Common myeloid progenitor, CD34-positive (primary cell): ENCODE data around the gene MCM8.

Experiments
- CTCF ChIA-PET: fragments of 350-600 bp; sonication (Branson Sonifier 250); formaldehyde crosslinking; loops from one replicate; lab custom pipeline; 2021; ENCODE audit warnings: antibody characterized with exemption; lab: Charles Lee
- POLR2A ChIA-PET: fragments of 350-600 bp; sonication (Branson Sonifier 250); formaldehyde crosslinking; loops from one replicate; lab custom pipeline; 2021; ENCODE audit warnings: antibody characterized with exemption; lab: Charles Lee
- DNase-seq, 3 donors: peaks; one replicate each; pipeline versions ENCODE4 v3.0.0 to v3.0.0-alpha.2; 2013
- H3K27ac ChIP-seq, 2 experiments: 1 replicate in 1 of 2; 2 replicates in 1 of 2; pipeline ENCODE4 v1.7.0; 2013; ENCODE audit warnings: inconsistent platforms in 2 of 2, low read length in 2 of 2, mild to moderate bottlenecking in 2 of 2, low read depth in 1 of 2, moderate library complexity in 1 of 2; ENCODE audit not compliant: severe bottlenecking in 2 of 2, insufficient read depth in 1 of 2, poor library complexity in 1 of 2
- H3K27me3 ChIP-seq, 5 experiments: replicated peaks in 2 of 5; 1 replicate in 3 of 5; 2 replicates in 2 of 5; pipeline versions ENCODE4 v1.6.1 to v1.7.0; 2013; ENCODE audit warnings: low read length in 4 of 5, mild to moderate bottlenecking in 2 of 5, moderate library complexity in 2 of 5, inconsistent platforms in 1 of 5; ENCODE audit not compliant: insufficient read depth in 5 of 5, control insufficient read depth in 4 of 5
- H3K36me3 ChIP-seq, 4 experiments: 1 replicate in 2 of 4; 2 replicates in 2 of 4; pipeline versions ENCODE4 v1.6.1 to v1.7.0; 2013; ENCODE audit warnings: low read length in 3 of 4, control low read depth in 1 of 4, mild to moderate bottlenecking in 1 of 4; ENCODE audit not compliant: control insufficient read depth in 4 of 4, insufficient read depth in 4 of 4
- H3K4me1 ChIP-seq, 4 experiments: 1 replicate in 3 of 4; 2 replicates in 1 of 4; pipeline versions ENCODE4 v1.6.1 to v1.7.1; 2013; ENCODE audit warnings: low read length in 3 of 4, mild to moderate bottlenecking in 3 of 4, control low read depth in 1 of 4, inconsistent platforms in 1 of 4, moderate library complexity in 1 of 4; ENCODE audit not compliant: control insufficient read depth in 4 of 4, insufficient read depth in 4 of 4; ENCODE audit errors: control extremely low read depth in 1 of 4
- H3K4me3 ChIP-seq, 7 experiments: 1 replicate in 4 of 7; 2 replicates in 3 of 7; pipeline versions ENCODE4 v1.5.1 to v1.7.0; 2013; ENCODE audit warnings: mild to moderate bottlenecking in 7 of 7, low read length in 6 of 7, moderate library complexity in 6 of 7, inconsistent platforms in 2 of 7, low read depth in 2 of 7, control low read depth in 1 of 7; ENCODE audit not compliant: insufficient read depth in 4 of 7, control insufficient read depth in 1 of 7; ENCODE audit errors: extremely low read depth in 1 of 7
- H3K9me3 ChIP-seq, 5 experiments: 1 replicate in 4 of 5; 2 replicates in 1 of 5; pipeline versions ENCODE4 v1.6.1 to v1.7.1; 2013; ENCODE audit warnings: low read length in 4 of 5, mild to moderate bottlenecking in 2 of 5, inconsistent platforms in 1 of 5, low read depth in 1 of 5, moderate library complexity in 1 of 5; ENCODE audit not compliant: control insufficient read depth in 4 of 5, insufficient read depth in 2 of 5; ENCODE audit errors: control extremely low read depth in 1 of 5
- WGBS: methylation state at CpG from one replicate; pipeline ENCODE4 v1.1.5; 2013; ENCODE audit not compliant: insufficient coverage; 5-methylcytosine and 5-hydroxymethylcytosine counted together

Gene MCM8

DNA sequence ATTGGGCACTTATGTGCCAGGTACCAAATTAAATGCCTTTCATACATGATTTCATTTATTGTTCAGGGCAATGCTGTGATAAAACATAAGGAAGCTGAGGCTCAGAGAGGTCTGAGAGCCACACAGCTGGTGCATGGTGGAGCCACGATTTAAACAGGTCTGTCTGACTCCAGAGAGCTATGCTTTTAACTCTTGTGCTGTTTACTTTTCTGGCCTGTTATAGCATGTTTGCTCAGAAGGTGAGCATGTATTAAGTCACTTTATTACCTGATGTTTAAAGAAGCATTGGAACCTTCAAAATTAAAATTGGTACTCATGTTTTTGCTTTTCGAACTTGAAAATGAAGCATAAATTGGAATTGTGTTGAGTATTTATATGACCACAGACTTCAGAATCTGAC is 26.8 kb downstream of the MCM8 start:
- H3K4me1 ChIP-seq: no peaks in the 10 kb centered on the region
- no peak for DNase-seq
- 93% methylated on average over 2 of the region's 2 CpGs for WGBS
- H3K27me3 ChIP-seq: no peaks in the 10 kb centered on the region
- POLR2A ChIA-PET: no interaction called here
- H3K9me3 ChIP-seq: no peaks in the 10 kb centered on the region
- H3K27ac ChIP-seq: no peak overlapping the region
- CTCF ChIA-PET: interaction anchor here (1.1 to 2.4 kb wide), 6 partner anchors 10 to 31 kb away, joined by 3 to 9 read pairs (median 4); no protein-coding TSS in a partner anchor
- H3K36me3 ChIP-seq: peaks cover 9 to 52% (median 16%) of the 10 kb centered on the region in 4 experiments
- H3K4me3 ChIP-seq: no peak overlapping the region

DNA sequence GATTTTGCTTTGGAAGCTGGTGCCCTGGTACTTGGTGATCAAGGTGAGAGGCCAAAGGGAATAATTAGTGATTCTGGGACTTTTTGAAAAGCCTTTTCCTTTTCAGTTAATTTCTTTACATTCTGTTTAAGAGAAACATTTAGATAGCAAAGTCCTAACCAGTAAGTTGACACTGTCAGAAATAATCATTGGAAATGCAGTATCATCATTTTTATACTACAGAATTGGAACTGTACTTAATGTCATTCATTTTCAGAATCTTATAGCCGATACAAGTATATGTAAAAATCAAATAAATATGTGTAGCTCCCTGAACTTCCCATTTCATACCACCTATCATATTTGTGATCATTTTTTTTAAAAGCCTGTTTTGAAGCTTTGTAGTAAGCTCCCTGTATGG is 27.5 kb downstream of the MCM8 start:
- no peaks in the 10 kb centered on the region for H3K4me1 ChIP-seq
- no peak for DNase-seq
- H3K27me3 ChIP-seq: no peaks in the 10 kb centered on the region
- H3K27ac ChIP-seq: no peak overlapping the region
- no CpG with 5 or more reads among the region's 1 CpG for WGBS
- CTCF ChIA-PET: interaction anchor here (0.9 to 2.4 kb wide), 7 partner anchors 9 to 33 kb away, joined by 3 to 9 read pairs (median 4); no protein-coding TSS in a partner anchor
- POLR2A ChIA-PET: no interaction called here
- H3K9me3 ChIP-seq: no peaks in the 10 kb centered on the region
- H3K36me3 ChIP-seq: peaks cover 10 to 49% (median 16%) of the 10 kb centered on the region in 4 experiments
- H3K4me3 ChIP-seq: no peak overlapping the region

DNA sequence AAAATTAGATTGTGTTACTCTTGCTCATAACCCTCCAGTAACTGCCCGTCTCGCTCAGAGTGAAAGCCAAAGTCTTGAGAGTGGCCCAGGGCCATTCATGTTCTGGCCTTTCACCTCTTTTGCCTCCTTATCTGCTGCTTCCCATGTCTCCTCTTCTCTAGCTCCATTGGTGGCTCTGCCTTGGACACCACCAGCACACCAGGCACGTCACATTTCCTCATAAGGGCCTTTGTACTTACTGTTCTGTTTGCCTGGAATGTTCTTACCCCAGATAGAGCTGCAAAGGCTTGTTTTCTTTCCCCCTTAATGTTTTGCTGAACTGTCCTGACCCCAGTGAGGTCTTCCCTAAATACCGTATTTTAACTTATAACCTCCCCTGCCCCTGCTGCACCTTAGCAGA is 29.3 kb downstream of the MCM8 start:
- H3K9me3 ChIP-seq: no peaks in the 10 kb centered on the region
- no peaks in the 10 kb centered on the region for H3K27me3 ChIP-seq
- 98% methylated on average over 3 of the region's 4 CpGs for WGBS
- H3K4me1 ChIP-seq: no peaks in the 10 kb centered on the region
- H3K4me3 ChIP-seq: no peak overlapping the region
- CTCF ChIA-PET: interaction anchor here (1.2 kb wide), 1 partner anchor 10 kb away, joined by 4 read pairs; no protein-coding TSS in a partner anchor
- POLR2A ChIA-PET: no interaction called here
- no peak overlapping the region for H3K27ac ChIP-seq
- peaks cover 10 to 47% (median 15%) of the 10 kb centered on the region in 4 experiments for H3K36me3 ChIP-seq
- no peak for DNase-seq

DNA sequence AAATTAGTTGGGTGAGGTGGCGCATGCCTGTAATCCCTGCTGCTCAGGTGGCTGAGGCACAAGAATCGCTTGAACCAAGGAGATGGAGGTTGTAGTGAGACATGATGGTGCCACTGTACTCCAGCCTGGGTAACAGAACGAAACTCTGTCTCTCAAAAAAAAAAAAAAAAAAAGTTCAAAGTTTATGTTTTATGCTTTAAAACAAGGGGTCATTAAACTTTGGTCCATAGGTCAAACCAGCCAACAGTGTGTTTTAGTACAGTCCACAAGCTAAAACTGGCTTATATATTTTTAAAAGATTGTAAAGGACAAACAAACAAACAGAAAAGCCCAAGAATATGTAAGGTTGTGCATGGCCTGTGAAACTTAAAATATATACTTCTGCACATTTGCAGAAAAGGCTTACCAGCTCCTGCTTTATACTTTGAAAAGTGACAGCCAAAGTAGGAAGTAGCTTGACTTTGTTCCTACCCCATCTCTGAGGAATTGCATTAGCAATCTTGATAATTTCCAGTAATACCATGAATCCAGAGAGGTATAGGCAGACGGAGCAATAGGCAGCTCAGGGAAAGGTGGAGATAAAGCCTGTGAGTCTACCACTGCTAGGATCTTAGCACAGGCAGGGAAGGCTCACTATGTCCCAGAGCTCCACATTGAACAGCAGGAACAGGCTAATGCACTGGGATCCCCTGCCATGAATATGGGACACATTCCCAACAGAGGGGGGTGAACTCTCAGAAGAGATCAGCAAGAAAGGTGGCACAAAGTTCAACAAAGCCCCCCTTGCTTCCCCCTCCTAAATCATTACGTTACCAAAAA is 30.5 kb downstream of the MCM8 start:
- ChIA-PET CTCF (interaction anchor here (0.6 to 1.0 kb wide), 3 partner anchors 11 to 79 kb away, joined by 3 read pairs; no protein-coding TSS in a partner anchor), POLR2A (no interaction called here)
- Histone ChIP-seq H3K27me3 (no peaks in the 10 kb centered on the region), H3K4me3 (no peak overlapping the region), H3K9me3 (no peaks in the 10 kb centered on the region), H3K36me3 (peaks cover 8 to 56% (median 15%) of the 10 kb centered on the region in 4 experiments), H3K4me1 (no peaks in the 10 kb centered on the region), H3K27ac (no peak overlapping the region)
- WGBS: 92% methylated on average over 4 of the region's 5 CpGs
- DNase-seq: no peak

DNA sequence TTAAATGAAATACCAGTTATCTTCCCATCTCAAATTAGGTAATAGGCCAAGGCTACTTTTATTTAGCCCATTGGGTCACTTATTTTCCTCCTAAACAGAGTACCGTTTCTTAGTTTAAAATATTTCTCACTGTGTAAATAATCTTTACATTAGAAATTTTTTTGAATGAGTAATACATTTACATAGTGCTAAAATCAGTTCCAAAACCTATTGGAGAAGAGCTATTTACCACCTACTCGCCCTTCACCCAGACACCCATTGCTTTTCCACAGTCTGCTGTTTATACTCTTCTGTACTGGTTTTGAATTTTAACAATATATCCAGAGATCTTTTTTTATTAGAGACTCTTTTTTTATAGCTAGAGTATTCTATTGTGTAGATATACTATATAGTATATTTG is 36.9 kb downstream of the MCM8 start:
- no peaks in the 10 kb centered on the region for H3K4me1 ChIP-seq
- POLR2A ChIA-PET: no interaction called here
- H3K27me3 ChIP-seq: no peaks in the 10 kb centered on the region
- H3K4me3 ChIP-seq: no peak overlapping the region
- peaks cover 11 to 47% (median 14%) of the 10 kb centered on the region in 4 experiments for H3K36me3 ChIP-seq
- no CpG with 5 or more reads among the region's 2 CpGs for WGBS
- no peaks in the 10 kb centered on the region for H3K9me3 ChIP-seq
- no peak overlapping the region for H3K27ac ChIP-seq
- CTCF ChIA-PET: interaction anchor here (0.5 to 2.2 kb wide), 2 partner anchors 9 to 48 kb away, joined by 4 to 8 read pairs; no protein-coding TSS in a partner anchor
- DNase-seq: no peak

DNA sequence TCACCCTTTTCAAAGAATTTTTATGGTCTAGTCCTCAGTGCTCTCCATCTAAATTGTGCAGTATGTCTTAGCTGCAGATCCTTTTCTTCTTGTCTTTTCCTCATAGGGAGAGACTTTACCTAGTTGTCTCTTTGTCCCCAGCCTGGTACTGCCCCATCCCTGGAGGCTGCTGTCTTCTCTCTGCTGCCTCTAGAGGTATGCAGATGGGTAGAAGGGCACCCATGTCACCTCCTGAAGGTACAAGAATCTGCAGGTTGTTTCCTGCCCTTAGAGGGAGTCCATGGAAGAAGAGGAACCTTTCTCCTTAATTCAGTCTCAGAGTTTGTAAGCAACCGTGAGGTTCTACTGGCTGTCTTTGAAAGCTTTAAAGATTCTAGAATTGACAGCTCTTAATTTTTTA is 39.1 kb downstream of the MCM8 start:
- Histone ChIP-seq H3K4me1 (no peaks in the 10 kb centered on the region), H3K4me3 (no peak overlapping the region), H3K36me3 (peaks cover 11 to 49% (median 14%) of the 10 kb centered on the region in 4 experiments), H3K9me3 (no peaks in the 10 kb centered on the region), H3K27ac (no peak overlapping the region), H3K27me3 (no peaks in the 10 kb centered on the region)
- DNase-seq: no peak
- ChIA-PET CTCF (interaction anchor here (0.8 kb wide), 1 partner anchor 10 kb away, joined by 4 read pairs; no protein-coding TSS in a partner anchor), POLR2A (interaction anchor here (0.6 kb wide), 1 partner anchor 24 kb away, joined by 3 read pairs; no protein-coding TSS in a partner anchor)
- WGBS: no CpG with 5 or more reads among the region's 1 CpG

DNA sequence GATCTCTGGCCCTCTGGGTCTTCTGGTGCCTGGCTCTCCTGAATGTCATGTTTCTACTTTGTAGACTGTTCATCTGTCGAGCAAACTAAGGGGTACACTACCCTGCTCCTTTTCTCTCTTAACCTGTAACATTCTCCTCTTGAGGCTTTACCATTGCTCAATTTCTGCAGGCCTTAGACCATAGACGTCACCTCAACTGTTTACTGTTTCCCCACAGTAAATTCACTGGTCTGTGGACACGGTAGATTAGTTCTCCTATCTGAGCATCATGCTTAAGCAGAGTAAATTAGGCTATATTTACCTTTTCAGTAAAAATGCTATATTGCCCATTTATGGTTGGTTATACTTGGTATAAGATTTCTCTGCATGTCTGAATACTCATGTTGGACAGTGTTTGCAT is 40.5 kb downstream of the MCM8 start:
- no peaks in the 10 kb centered on the region for H3K4me1 ChIP-seq
- no peaks in the 10 kb centered on the region for H3K27me3 ChIP-seq
- no peak overlapping the region for H3K4me3 ChIP-seq
- WGBS: 100% methylated on average over 2 of the region's 3 CpGs
- ChIA-PET CTCF (no interaction called here), POLR2A (no interaction called here)
- peaks cover 6 to 45% (median 19%) of the 10 kb centered on the region in 4 experiments for H3K36me3 ChIP-seq
- DNase-seq: no peak
- no peaks in the 10 kb centered on the region for H3K9me3 ChIP-seq
- no peak overlapping the region for H3K27ac ChIP-seq
